Ascending aorta (tissue), 2 donors: ENCODE data around the gene BATF. TPM values are rescaled to one million over a fixed set of nuclear protein-coding genes. Genes with fewer than 3 reads are reported as not detected.

Source experiments
- DNase-seq, 2 donors: peaks; one replicate each; pipeline ENCODE4 v3.0.0-alpha.2; 2019; ENCODE audit warnings: low spot score in 2 of 2
- H3K27ac ChIP-seq, 2 donors: fragments of 200-600 bp; sonication (generic); one replicate each; pipeline ENCODE4 v1.5.1; 2016 to 2017; ENCODE audit warnings: mild to moderate bottlenecking in 1 of 2
- H3K27me3 ChIP-seq: fragments of 200-600 bp; sonication (generic); one replicate; pipeline ENCODE4 v1.5.1; 2017
- H3K36me3 ChIP-seq, 2 donors: fragments of 200-600 bp; sonication (generic); one replicate each; pipeline ENCODE4 v1.5.1; 2016
- H3K4me1 ChIP-seq, 2 donors: fragments of 200-600 bp; sonication (generic); one replicate each; pipeline ENCODE4 v1.5.1; 2016 to 2017; ENCODE audit warnings: mild to moderate bottlenecking in 1 of 2
- H3K4me3 ChIP-seq, 2 donors: fragments of 200-600 bp; sonication (generic); one replicate each; pipeline ENCODE4 v1.5.1; 2016 to 2017; ENCODE audit warnings: mild to moderate bottlenecking in 1 of 2
- H3K9me3 ChIP-seq, 2 donors: fragments of 200-600 bp; sonication (generic); one replicate each; pipeline ENCODE4 v1.5.1; 2016
- CTCF ChIP-seq, 3 experiments: fragments of 200-600 bp in 2 of 3; fragments of 450-650 bp in 1 of 3; sonication (generic) in 2 of 3; IDR thresholded peaks; one replicate each; pipeline ENCODE4 v1.5.1; 2016 to 2019; ENCODE audit warnings: antibody characterized with exemption in 3 of 3, mild to moderate bottlenecking in 1 of 3, moderate library complexity in 1 of 3
- intact Hi-C: fragments of 100-400 bp; cut with DNase I; formaldehyde crosslinking; loops from one replicate; pipeline ENCODE4 v1.15.1; 2023
- total RNA-seq: library from RNA; depleted of rRNA; stranded (reverse); fragments of >200 nt; gene quantifications from one replicate; pipeline ENCODE4 v1.1.0, GENCODE V29; 2016

Gene BATF
- total RNA-seq, 1 donor from 2014 or later, result not detected

- H3K4me3 ChIP-seq, result no peak overlapping the region
- no peaks in the 10 kb centered on the region for H3K4me1 ChIP-seq
- intact Hi-C loops, result no loop called here
- DNase-seq, result no peak
- TF ChIP-seq CTCF (IDR thresholded peaks at IDR 0.05), result no peak
- H3K9me3 ChIP-seq, result no peaks in the 10 kb centered on the region
- H3K27ac ChIP-seq, result no peak overlapping the region
- no peaks in the 10 kb centered on the region for H3K27me3 ChIP-seq
- H3K36me3 ChIP-seq, result no peaks in the 10 kb centered on the region
These were observed 39.9 kb upstream of the BATF start for GRCh38 chr14:75482366-75482765.

DNA sequence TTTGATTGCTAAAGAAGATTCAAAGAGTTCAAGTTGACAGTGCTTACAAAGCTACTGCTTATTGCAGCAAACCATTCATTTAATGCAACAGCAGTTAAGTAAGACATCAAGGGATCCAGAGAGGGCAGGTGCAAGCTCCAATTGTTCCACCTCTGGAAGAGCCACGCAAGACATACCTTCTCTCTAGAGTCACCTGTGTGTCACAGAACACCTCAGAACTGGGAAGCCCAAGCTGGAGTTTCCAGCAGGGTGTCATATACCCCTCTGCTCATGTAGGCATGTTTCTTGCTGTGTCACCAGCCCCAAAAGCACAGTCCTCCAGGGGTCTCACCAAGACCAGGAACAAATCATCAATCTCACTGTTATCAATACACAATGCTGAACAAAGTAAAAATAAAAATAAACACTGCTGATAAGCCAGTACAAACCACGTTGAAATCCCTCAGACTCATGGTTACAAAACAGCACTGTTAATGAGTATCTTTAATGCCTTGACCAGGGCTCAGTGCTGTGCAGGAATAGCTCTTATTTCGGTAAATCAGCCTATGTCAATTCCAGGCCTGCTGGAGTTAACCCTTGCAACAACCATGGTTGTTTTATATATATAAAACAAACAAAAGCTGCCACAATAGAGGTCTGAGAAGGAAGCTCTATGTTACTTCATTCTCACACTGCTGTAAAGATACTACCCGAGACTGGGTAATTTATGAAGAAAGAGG lies 37.4 kb upstream of the BATF start:
- no peak for DNase-seq
- no peaks in the 10 kb centered on the region for H3K27me3 ChIP-seq
- intact Hi-C loops, result loop anchor here (5.0 kb wide), 2 partner anchors 58 to 353 kb away; partner anchors contain the start of gene JDP2
- no peaks in the 10 kb centered on the region for H3K9me3 ChIP-seq
- H3K4me3 ChIP-seq, result no peak overlapping the region
- no peaks in the 10 kb centered on the region for H3K36me3 ChIP-seq
- no peak overlapping the region for H3K27ac ChIP-seq
- no peak for TF ChIP-seq CTCF (IDR thresholded peaks at IDR 0.05)
- H3K4me1 ChIP-seq, result no peaks in the 10 kb centered on the region

- H3K9me3 ChIP-seq, result no peaks in the 10 kb centered on the region
- no peak overlapping the region for H3K4me3 ChIP-seq
- DNase-seq, result no peak
- TF ChIP-seq CTCF (IDR thresholded peaks at IDR 0.05), result no peak
- H3K4me1 ChIP-seq, result no peaks in the 10 kb centered on the region
- no peaks in the 10 kb centered on the region for H3K27me3 ChIP-seq
- H3K27ac ChIP-seq, result no peak overlapping the region
- no peaks in the 10 kb centered on the region for H3K36me3 ChIP-seq
- intact Hi-C loops, result loop anchor here (5.0 kb wide), 2 partner anchors 59 to 354 kb away; partner anchors contain the start of gene JDP2
These were observed 36.0 kb upstream of the BATF start for GRCh38 chr14:75486318-75486717.

- no peaks in the 10 kb centered on the region for H3K36me3 ChIP-seq
- intact Hi-C loops, result loop anchor here (5.0 kb wide), 2 partner anchors 60 to 355 kb away; partner anchors contain the start of gene JDP2
- no peak overlapping the region for H3K27ac ChIP-seq
- H3K4me3 ChIP-seq, result no peak overlapping the region
- TF ChIP-seq CTCF (IDR thresholded peaks at IDR 0.05), result no peak
- DNase-seq, result no peak
- no peaks in the 10 kb centered on the region for H3K4me1 ChIP-seq
- H3K9me3 ChIP-seq, result no peaks in the 10 kb centered on the region
- no peaks in the 10 kb centered on the region for H3K27me3 ChIP-seq
These were observed 35.1 kb upstream of the BATF start for GRCh38 chr14:75487155-75487671.

- TF ChIP-seq CTCF (IDR thresholded peaks at IDR 0.05), result no peak
- no peaks in the 10 kb centered on the region for H3K27me3 ChIP-seq
- DNase-seq, result peak in 1 of 2 donors; percentile 38
- H3K27ac ChIP-seq, result no peak overlapping the region
- intact Hi-C loops, result loop anchor here (5.0 kb wide), 2 partner anchors 62 to 357 kb away; partner anchors contain the start of gene JDP2
- H3K4me1 ChIP-seq, result no peaks in the 10 kb centered on the region
- no peaks in the 10 kb centered on the region for H3K36me3 ChIP-seq
- no peak overlapping the region for H3K4me3 ChIP-seq
- no peaks in the 10 kb centered on the region for H3K9me3 ChIP-seq
These were observed 32.8 kb upstream of the BATF start for GRCh38 chr14:75489480-75489837.
